Natural killer cell (primary cell): ENCODE data around the gene PRRG3. TPM values are rescaled to one million over a fixed set of nuclear protein-coding genes. Genes with fewer than 3 reads are reported as not detected.
"Not testable (repeated sequence)": the region's sequence is repeated elsewhere in the genome, so short reads cannot be mapped to it uniquely, and the experiment has no call there.

Experiments used
- ATAC-seq, 3 donors: fragments of 150-1000 bp in 2 of 3; fragments of 200-7000 bp in 1 of 3; cut with Tn5 transposase; 1 replicate in 1 of 3; 2 replicates in 2 of 3; pipeline ENCODE4 v1.10.0; 2021; ENCODE audit warnings: mild to moderate bottlenecking in 2 of 3, moderate library complexity in 2 of 3
- DNase-seq, 2 donors: peaks; one replicate each; pipeline versions ENCODE4 v3.0.0 to v3.0.0-alpha.2; 2013 to 2021; ENCODE audit warnings: mixed read lengths in 1 of 2
- H3K27ac ChIP-seq: one replicate; pipeline ENCODE4 v1.5.1; 2013; ENCODE audit warnings: mild to moderate bottlenecking, low read length
- H3K27me3 ChIP-seq: one replicate; pipeline ENCODE4 v1.6.1; 2013; ENCODE audit warnings: low read length; ENCODE audit not compliant: control insufficient read depth, insufficient read depth
- H3K36me3 ChIP-seq: one replicate; pipeline ENCODE4 v1.6.1; 2013; ENCODE audit warnings: low read length; ENCODE audit not compliant: control insufficient read depth, insufficient read depth
- H3K4me1 ChIP-seq: one replicate; pipeline ENCODE4 v1.6.1; 2013; ENCODE audit warnings: low read length; ENCODE audit not compliant: control insufficient read depth, insufficient read depth
- H3K4me3 ChIP-seq: one replicate; pipeline ENCODE4 v1.5.1; 2013; ENCODE audit warnings: low read length
- H3K9me3 ChIP-seq: one replicate; pipeline ENCODE4 v1.6.1; 2013; ENCODE audit warnings: low read length; ENCODE audit not compliant: control insufficient read depth, insufficient read depth
- H3K27ac Mint-ChIP-seq, 2 donors: one replicate each; pipeline ENCODE4 v1.8.0; 2022; ENCODE audit warnings: mild to moderate bottlenecking in 2 of 2, mixed read lengths in 2 of 2, moderate library complexity in 1 of 2
- H3K27me3 Mint-ChIP-seq, 2 donors: one replicate each; pipeline ENCODE4 v1.8.0; 2022; ENCODE audit warnings: low read depth in 2 of 2, mixed read lengths in 2 of 2
- H3K36me3 Mint-ChIP-seq: one replicate; pipeline ENCODE4 v1.8.0; 2022; ENCODE audit warnings: mixed read lengths
- H3K4me1 Mint-ChIP-seq, 2 donors: one replicate each; pipeline ENCODE4 v1.8.0; 2022; ENCODE audit warnings: mixed read lengths in 2 of 2
- H3K4me3 Mint-ChIP-seq: one replicate; pipeline ENCODE4 v1.8.0; 2022; ENCODE audit warnings: mild to moderate bottlenecking, moderate library complexity, mixed read lengths
- H3K9me3 Mint-ChIP-seq, 2 donors: one replicate each; pipeline ENCODE4 v1.8.0; 2022; ENCODE audit warnings: mixed read lengths in 2 of 2
- CTCF ChIP-seq: fragments of 200-600 bp; IDR thresholded peaks from one replicate; pipeline ENCODE4 v1.8.0; 2022; ENCODE audit warnings: antibody characterized with exemption
- WGBS: methylation state at CpG from one replicate; pipeline ENCODE4 v1.1.7; 2013; ENCODE audit warnings: missing lambda C conversion rate; ENCODE audit not compliant: insufficient coverage; 5-methylcytosine and 5-hydroxymethylcytosine counted together
- intact Hi-C: fragments of 100-400 bp; cut with micrococcal nuclease; formaldehyde crosslinking; loops from one replicate; pipeline ENCODE4 v1.14.2; 2022
- total RNA-seq, 4 donors: library from RNA; stranded (reverse); fragments of 120-200 nt in 1 of 4; gene quantifications; one replicate each; pipeline versions ENCODE4 v1.2.3 to v1.2.4, GENCODE V29; 2013 to 2022

The PRRG3 gene
- total RNA-seq, 3 donors from 2014 or later (not counting 1 experiment from before 2014, with no cell fraction given) = not detected

- H3K36me3 Mint-ChIP-seq = no peaks in the 10 kb centered on the region
- H3K4me3 Mint-ChIP-seq = no peak overlapping the region
- DNase-seq (no peak), ATAC-seq (no peak)
- Histone ChIP-seq H3K27ac (no peak overlapping the region), H3K4me3 (no peak overlapping the region), H3K36me3 (no peaks in the 10 kb centered on the region), H3K27me3 (no peaks in the 10 kb centered on the region), H3K4me1 (no peaks in the 10 kb centered on the region), H3K9me3 (no peaks in the 10 kb centered on the region)
- WGBS = 96% methylated on average over 5 of the region's 6 CpGs
- no peak for TF ChIP-seq CTCF
- H3K27ac Mint-ChIP-seq = no peak overlapping the region
- intact Hi-C loops = no loop called here
- no peaks in the 10 kb centered on the region for H3K4me1 Mint-ChIP-seq
- H3K9me3 Mint-ChIP-seq = no peaks in the 10 kb centered on the region
- H3K27me3 Mint-ChIP-seq = peaks cover 7 to 16% of the 10 kb centered on the region in 2 donors
Measured at GRCh38 chrX:151692825-151693224, 2.4 kb upstream of the PRRG3 start.

- no peaks in the 10 kb centered on the region for H3K36me3 Mint-ChIP-seq
- no peak for DNase-seq
- Histone ChIP-seq H3K4me1 (no peaks in the 10 kb centered on the region), H3K4me3 (no peak overlapping the region), H3K36me3 (no peaks in the 10 kb centered on the region), H3K27ac (no peak overlapping the region), H3K27me3 (no peaks in the 10 kb centered on the region), H3K9me3 (no peaks in the 10 kb centered on the region)
- peaks cover 7 to 16% of the 10 kb centered on the region in 2 donors for H3K27me3 Mint-ChIP-seq
- WGBS = 86% methylated on average over 8 of the region's 12 CpGs
- no peak for ATAC-seq
- no peak for TF ChIP-seq CTCF
- no peaks in the 10 kb centered on the region for H3K9me3 Mint-ChIP-seq
- no peaks in the 10 kb centered on the region for H3K4me1 Mint-ChIP-seq
- intact Hi-C loops = no loop called here
- H3K4me3 Mint-ChIP-seq = no peak overlapping the region
- H3K27ac Mint-ChIP-seq = no peak overlapping the region
Measured at GRCh38 chrX:151694121-151694520, 1.1 kb upstream of the PRRG3 start.

- H3K27ac ChIP-seq = no peak overlapping the region
- no peak overlapping the region for H3K27ac Mint-ChIP-seq
- no peak overlapping the region for H3K4me3 ChIP-seq
- 23% methylated on average over 18 of the region's 19 CpGs for WGBS
- H3K4me3 Mint-ChIP-seq = no peak overlapping the region
- intact Hi-C loops = no loop called here
- H3K9me3 Mint-ChIP-seq = no peaks in the 10 kb centered on the region
- no peak for ATAC-seq
- no peaks in the 10 kb centered on the region for H3K4me1 ChIP-seq
- DNase-seq = no peak
- H3K36me3 ChIP-seq = no peaks in the 10 kb centered on the region
- no peaks in the 10 kb centered on the region for H3K4me1 Mint-ChIP-seq
- H3K9me3 ChIP-seq = no peaks in the 10 kb centered on the region
- no peaks in the 10 kb centered on the region for H3K27me3 ChIP-seq
- no peak for TF ChIP-seq CTCF
- no peaks in the 10 kb centered on the region for H3K36me3 Mint-ChIP-seq
- H3K27me3 Mint-ChIP-seq = peaks cover 7 to 16% of the 10 kb centered on the region in 2 donors
Measured at GRCh38 chrX:151695583-151696340, 504 bp downstream of the PRRG3 start.

- H3K4me3 ChIP-seq, H3K9me3 ChIP-seq, ATAC-seq, H3K4me1 ChIP-seq, H3K27ac Mint-ChIP-seq, H3K27ac ChIP-seq, H3K36me3 Mint-ChIP-seq, intact Hi-C loops, H3K36me3 ChIP-seq, H3K4me3 Mint-ChIP-seq, H3K27me3 ChIP-seq, DNase-seq, H3K4me1 Mint-ChIP-seq, H3K9me3 Mint-ChIP-seq: not testable (repeated sequence)
- peaks cover 7 to 16% of the 10 kb centered on the region in 2 donors for H3K27me3 Mint-ChIP-seq
- 97% methylated on average over 3 of the region's 8 CpGs for WGBS
Measured at GRCh38 chrX:151697082-151697481, 1.8 kb downstream of the PRRG3 start.
